GM21526 (cell line): ENCODE data around the gene NAA50.

Experiments
- ATAC-seq: cut with Tn5 transposase; IDR thresholded peaks from one replicate; pipeline ENCODE4 v1.9.1; 2021; ENCODE audit warnings: moderate library complexity; ENCODE audit not compliant: unreplicated experiment, low FRiP score

NAA50 gene

DNA sequence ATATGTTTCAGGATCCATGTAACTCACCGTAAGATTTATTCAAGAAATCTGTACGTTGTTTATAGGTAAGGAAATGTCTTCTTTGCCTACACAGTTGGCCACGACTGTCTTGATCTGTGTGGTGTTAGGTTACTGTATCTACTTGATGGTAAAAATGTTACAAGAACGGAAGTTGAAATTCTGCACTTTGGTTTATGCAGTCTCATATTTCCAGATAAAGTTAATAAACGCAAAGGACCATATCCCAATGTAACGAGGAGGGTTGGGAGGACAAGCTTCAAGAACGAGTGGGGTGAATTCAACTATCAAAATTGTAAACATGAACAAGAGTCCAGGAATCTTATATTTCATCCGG is 50.6 kb downstream of the NAA50 start:
- no peak for ATAC-seq

DNA sequence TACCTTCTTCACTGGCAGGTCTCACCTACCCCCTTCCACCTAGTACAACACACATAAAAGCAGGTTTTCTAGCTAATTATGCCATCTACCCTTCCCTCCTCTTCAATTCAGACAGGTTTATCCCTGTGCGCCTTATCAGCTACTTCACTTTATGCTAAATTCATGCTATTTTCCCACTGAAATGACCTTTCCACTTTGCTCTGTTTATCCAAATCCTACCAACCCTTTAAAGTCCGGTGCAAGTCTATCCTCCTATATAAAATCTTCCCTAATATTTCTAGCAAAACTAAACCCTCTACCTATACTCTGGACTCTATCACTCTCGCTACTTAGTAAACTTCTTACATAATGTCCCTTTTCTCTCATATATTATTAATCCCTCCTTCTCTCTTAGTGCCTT is 55.6 kb downstream of the NAA50 start:
- ATAC-seq: no peak

DNA sequence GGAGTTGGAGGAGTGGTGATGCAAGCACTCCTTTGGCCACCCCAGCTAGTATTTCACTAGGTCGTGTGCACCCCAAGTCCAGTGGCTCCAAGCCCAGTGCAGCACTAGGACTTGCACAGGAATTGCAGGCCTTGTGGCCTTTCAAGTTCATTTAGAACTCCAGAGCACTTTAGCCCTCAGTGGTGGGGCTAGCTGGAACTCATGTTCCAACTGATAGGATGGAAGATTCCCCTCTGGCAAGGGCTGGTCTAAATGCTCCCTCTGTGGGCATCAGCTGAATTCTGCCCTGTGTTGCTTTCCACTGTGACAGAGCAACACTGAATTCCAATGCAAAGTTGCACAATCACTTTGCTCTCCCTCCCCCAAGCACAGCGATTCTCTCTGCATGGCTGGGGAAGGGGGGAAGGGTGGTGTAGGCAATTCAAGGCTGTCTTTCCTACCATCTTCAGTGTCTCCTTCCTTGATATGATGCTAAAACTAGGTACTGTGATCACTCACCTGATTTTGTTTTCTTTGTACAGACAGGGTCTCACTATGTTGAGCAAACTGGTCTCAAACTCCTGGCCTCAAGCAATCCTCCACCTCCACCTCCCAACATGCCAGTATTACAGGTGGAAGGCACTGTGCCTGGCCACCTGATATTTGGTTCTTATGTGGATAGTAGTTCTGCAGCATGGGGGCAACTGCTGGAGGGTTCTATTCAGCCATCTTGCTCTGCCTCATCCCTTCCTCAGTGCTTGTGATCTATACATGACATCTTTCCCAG is 59.9 kb downstream of the NAA50 start:
- ATAC-seq: no peak

DNA sequence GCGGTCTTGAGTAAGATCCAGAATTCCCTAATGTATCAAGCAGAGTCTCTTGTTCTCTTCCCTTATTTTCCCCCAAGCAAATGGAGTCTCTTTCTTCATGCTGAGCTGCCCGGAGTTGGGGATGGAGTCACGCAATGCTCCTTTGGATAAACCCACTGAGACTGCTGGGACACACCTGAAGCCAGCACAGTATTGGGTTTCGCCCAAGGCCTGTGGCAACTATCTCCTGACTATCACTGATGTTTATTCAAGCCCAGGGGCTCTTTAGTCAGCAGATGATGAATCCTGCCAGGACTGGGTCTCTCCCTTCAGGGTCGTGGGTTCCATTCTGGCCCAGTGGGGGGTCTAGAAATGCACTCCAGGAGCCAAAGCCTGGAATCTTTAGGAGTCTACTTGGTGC is 60.9 kb downstream of the NAA50 start:
- no peak for ATAC-seq

DNA sequence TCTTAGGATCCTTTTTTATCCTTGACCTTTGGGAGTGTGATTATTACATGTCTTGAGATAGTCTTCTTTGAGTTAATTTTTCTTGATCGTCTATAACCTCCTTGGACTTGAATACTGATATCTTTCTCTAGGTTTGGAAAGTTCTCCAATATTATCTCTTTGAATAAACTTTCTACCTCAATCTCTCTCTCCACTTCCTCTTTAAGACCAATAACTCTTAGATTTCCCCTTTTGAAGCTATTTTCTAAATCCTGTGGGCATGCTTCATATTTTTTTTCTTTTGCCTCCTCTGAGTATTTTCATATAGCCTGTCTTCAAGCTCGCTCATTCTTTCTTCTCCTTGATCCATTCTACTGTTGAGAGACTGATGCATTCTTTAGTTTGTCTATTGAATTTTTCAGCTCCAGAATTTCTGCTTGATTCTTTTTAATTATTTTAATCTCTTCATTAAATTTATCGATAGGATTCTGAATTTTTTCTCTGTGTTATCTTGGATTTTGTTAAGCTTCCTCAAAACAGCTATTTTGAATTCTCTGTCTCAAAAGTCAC is 61.7 kb downstream of the NAA50 start:
- ATAC-seq: no peak

DNA sequence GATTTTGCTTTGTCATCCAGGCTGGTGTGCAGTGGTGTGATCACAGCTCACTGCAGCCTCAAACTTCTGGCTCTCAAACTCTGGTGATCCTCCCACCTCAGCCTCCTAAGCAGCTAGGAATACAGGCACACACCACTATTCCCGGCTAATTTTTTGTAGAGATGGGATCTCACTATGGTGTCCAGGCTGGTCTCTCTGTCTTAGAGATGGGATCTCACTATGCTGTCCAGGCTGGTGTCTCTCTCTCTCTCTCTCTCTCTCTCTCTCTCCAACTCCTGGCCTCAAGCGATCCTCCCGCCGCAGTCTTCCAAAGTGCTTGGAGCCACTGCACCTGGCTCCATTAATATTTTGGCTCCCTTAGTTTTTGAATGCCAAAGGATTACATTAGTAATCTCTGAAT is 67.3 kb downstream of the NAA50 start:
- ATAC-seq: no peak

DNA sequence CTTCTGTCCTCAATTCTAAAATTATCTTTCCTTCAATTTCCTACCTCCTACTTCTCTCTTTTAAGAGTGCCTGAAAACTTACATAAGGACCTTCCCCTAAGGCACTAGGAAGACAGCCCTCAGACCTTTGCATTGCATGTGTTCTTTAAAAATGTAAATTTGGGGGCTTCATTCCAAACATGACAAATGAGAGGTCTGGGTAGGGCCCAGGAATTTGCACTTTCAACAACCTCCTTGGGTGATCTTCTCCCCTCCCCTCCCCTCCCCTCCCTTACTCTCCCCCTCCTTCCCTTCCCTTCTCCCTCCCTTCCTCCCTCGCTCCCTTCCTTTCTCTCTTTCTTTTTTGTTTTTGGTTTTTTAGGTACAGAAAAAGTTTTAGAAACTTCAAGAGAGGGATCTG is 68.3 kb downstream of the NAA50 start:
- no peak for ATAC-seq

DNA sequence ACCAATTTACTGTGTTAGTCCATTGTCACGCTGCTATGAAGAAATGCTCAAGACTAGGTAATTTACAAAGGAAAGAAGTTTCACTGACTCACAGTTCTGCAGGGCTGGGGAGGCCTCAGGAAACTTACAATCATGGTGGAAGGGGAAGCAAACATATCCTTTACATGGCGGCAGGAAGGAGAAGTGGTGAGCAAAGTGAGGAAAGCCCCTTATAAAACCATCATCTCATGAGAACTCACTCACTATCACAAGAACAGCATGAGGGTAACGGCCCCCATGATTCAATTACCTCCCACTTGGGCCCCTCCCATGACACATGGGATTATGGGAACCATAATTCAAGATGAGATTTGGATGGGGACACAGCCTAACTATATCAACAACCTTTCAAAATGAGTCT is 69.8 kb downstream of the NAA50 start:
- no peak for ATAC-seq

DNA sequence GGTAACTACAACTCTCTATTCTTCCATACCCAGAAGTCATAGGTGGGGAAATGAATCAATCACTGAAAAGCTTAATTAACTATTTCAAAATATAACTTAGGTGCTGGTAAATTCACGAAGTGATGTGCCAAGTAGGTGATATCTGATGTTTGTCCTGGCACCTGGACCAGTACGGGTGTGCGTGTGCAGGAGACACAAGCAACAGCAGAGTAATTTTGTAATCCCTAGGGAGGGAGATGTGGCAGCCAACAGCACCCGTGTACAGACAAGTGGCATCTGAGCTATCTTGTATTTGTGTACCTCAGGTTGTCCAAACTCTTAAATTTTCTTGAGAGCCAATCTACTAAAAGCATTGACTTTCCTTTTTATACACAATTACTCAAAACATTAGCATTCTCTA is 72.5 kb downstream of the NAA50 start:
- no peak for ATAC-seq

DNA sequence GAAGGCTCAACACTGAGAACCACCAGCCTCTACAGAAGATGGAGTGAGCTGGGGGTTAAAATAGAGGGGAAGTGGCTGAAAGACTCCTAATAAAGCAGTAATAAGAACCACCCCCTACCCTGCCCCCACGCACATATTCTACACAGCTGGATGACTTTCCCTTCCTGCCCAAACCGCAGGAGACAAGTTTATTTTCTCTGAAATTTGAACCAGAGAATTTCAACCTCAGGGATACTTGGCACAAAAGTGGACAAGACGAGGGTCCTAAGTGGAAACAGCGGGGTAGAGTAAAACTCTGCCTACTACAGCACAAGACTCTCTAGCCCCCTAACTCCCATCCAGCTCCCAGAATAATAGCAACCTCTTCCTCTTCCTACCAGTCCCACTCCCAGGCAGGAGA is 78.0 kb downstream of the NAA50 start:
- no peak for ATAC-seq
